GM12864 (cell line): ENCODE data around the gene HEY2.

Experiments
- DNase-seq: peaks from one replicate; pipeline ENCODE4 v3.0.0-alpha.2; 2011; ENCODE audit warnings: low read depth
- H3K4me3 ChIP-seq: 2 replicates; pipeline ENCODE4 v1.5.1; 2011; ENCODE audit warnings: mild to moderate bottlenecking, low read depth, low read length, control low read depth
- CTCF ChIP-seq: IDR thresholded peaks from 2 replicates; pipeline ENCODE4 v1.5.1; 2011; ENCODE audit warnings: low read depth, mild to moderate bottlenecking, moderate library complexity, low read length, control low read depth, inconsistent platforms; ENCODE audit errors: missing control alignments

Gene HEY2

GRCh38 chr6:125753937-125754259 lies 4.5 kb downstream of the HEY2 start:
- TF ChIP-seq CTCF: no peak
- no peak for DNase-seq
- H3K4me3 ChIP-seq: no peak overlapping the region

- no peak for DNase-seq
- no peak for TF ChIP-seq CTCF
- H3K4me3 ChIP-seq: no peak overlapping the region
Measured at GRCh38 chr6:125754566-125754965, 5.1 kb downstream of the HEY2 start.

DNA sequence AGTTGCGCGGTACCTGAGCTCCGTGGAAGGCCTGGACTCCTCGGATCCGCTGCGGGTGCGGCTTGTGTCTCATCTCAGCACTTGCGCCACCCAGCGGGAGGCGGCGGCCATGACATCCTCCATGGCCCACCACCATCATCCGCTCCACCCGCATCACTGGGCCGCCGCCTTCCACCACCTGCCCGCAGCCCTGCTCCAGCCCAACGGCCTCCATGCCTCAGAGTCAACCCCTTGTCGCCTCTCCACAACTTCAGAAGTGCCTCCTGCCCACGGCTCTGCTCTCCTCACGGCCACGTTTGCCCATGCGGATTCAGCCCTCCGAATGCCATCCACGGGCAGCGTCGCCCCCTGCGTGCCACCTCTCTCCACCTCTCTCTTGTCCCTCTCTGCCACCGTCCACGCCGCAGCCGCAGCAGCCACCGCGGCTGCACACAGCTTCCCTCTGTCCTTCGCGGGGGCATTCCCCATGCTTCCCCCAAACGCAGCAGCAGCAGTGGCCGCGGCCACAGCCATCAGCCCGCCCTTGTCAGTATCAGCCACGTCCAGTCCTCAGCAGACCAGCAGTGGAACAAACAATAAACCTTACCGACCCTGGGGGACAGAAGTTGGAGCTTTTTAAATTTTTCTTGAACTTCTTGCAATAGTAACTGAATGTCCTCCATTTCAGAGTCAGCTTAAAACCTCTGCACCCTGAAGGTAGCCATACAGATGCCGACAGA lies 9.9 kb downstream of the HEY2 start:
- TF ChIP-seq CTCF: peak; percentile 31
- H3K4me3 ChIP-seq: no peak overlapping the region
- DNase-seq: no peak

GRCh38 chr6:125759959-125760457 lies 10.6 kb downstream of the HEY2 start:
- TF ChIP-seq CTCF: no peak
- no peak for DNase-seq
- no peak overlapping the region for H3K4me3 ChIP-seq

DNA sequence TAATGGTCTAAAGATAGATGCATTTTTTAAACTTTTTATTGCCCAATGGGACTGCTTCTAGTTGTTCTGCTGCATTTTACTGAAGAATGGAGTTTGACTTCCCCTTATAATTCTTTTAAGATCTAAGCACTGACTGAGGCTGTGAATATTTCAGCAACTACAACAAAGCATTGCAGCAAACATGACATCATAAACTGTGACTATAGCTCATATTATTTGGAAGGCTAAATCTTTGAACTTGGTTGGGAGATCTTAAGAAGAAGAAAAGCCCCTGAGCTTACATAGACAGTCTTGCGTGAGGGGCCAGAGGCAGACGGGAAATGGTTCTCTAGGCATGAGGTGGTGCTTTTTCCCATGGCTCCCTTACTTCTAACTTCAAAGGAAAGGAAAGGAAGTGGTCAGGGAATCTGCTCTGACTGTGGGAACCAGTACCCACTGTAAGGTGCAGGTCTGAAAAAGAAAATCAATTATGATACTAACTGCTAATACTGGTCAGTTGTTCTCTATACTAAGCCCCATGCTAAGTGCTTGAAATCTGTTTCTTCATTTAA lies 14.8 kb downstream of the HEY2 start:
- H3K4me3 ChIP-seq: no peak overlapping the region
- TF ChIP-seq CTCF: no peak
- no peak for DNase-seq

DNA sequence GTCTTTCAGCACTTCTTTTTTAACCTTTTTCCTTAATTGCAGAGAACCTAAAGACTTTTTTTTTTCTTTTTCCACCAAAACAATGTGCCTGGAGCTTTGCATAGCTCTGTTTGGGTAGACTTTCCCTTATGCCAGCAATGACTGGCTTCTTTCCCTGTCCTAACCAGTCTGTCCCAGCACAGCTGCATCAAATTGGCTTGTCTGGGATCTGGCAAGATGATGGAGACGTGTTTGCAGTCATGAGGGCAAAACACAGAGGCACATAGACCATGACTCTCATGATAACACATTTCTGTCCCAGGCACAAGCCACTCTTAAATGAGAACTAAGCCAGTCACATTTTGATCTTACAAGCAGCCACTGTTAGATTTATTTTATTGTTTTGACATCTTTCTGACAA lies 16.5 kb downstream of the HEY2 start:
- no peak for TF ChIP-seq CTCF
- DNase-seq: no peak
- H3K4me3 ChIP-seq: no peak overlapping the region

DNA sequence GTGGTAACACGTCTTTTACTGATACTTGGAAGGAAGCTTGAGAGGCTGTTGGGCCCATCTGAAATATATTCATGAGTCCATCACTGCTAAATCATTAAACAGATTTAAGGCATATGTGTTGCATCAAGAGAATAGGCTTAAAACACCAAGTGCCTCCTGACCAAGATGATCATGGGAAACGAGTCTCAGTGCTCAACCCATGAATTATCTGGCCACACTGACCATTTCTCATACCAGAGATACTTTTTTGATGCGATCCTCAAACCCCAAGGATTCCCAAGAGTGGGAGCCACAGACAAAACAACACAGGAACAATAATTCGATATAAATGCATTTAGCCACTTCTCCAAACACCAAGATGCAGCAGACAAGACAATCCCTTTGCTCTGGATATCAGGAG lies 17.2 kb downstream of the HEY2 start:
- no peak for DNase-seq
- no peak for TF ChIP-seq CTCF

More for the DNA sequence above, 17.2 kb downstream of the HEY2 start:
- H3K4me3 ChIP-seq: no peak overlapping the region
